Measurements from ENCODE around the gene ICOSLG. TPM values are rescaled to one million over a fixed set of nuclear protein-coding genes. Genes with fewer than 3 reads are reported as not detected.
"Not testable (repeated sequence)": the region's sequence is repeated elsewhere in the genome, so short reads cannot be mapped to it uniquely, and the experiment has no call there.

Gene ICOSLG
- polyA plus RNA-seq, 1 donor (not counting 4 experiments of a cell fraction or from before 2014, with no cell fraction given) = 1.8 TPM

GRCh38 chr21:44190349-44191271, 50.1 kb downstream of the ICOSLG start:
- H3K27me3 ChIP-seq (ENCODE audit: control insufficient read depth, extremely low read depth, insufficient read depth, low read length); H2AFZ ChIP-seq (ENCODE audit: control insufficient read depth, low read length); dilution Hi-C loops (cut with MboI; ENCODE audit: extremely low pct_ligation_motif_present, low sequenced_read_pairs); H3K79me2 ChIP-seq (ENCODE audit: control insufficient read depth, insufficient read depth, low read length); H3K36me3 ChIP-seq (ENCODE audit: control insufficient read depth in 2 of 2, extremely low read depth in 1 of 2, insufficient read depth in 2 of 2, low read length in 2 of 2); H3K9me1 ChIP-seq (ENCODE audit: control insufficient read depth, extremely low read depth, insufficient read depth, low read length); H3K4me2 ChIP-seq (ENCODE audit: control insufficient read depth, extremely low read depth, insufficient read depth, low read depth, low read length); H3K4me1 ChIP-seq (ENCODE audit: control insufficient read depth, extremely low read depth, insufficient read depth, low read length); DNase-seq (ENCODE audit: low read depth, low spot score); H4K20me1 ChIP-seq (ENCODE audit: control insufficient read depth, extremely low read depth, insufficient read depth, low read length); H3K4me3 ChIP-seq (ENCODE audit: control insufficient read depth in 2 of 3, extremely low read depth in 1 of 3, insufficient read depth in 2 of 3, low read depth in 1 of 3, low read length in 3 of 3); FAIRE-seq; H3K27ac ChIP-seq (ENCODE audit: control insufficient read depth, insufficient read depth, low read length); H3K9ac ChIP-seq (ENCODE audit: control insufficient read depth, extremely low read depth, insufficient read depth, low read length); H3K9me3 ChIP-seq (ENCODE audit: control insufficient read depth, low read depth, low read length): not testable (repeated sequence)

GRCh38 chr21:44184862-44185261, 55.9 kb downstream of the ICOSLG start:
- H2AFZ ChIP-seq (ENCODE audit: control insufficient read depth, low read length); H3K27ac ChIP-seq (ENCODE audit: control insufficient read depth, insufficient read depth, low read length); dilution Hi-C loops (cut with MboI; ENCODE audit: extremely low pct_ligation_motif_present, low sequenced_read_pairs); H3K27me3 ChIP-seq (ENCODE audit: control insufficient read depth, extremely low read depth, insufficient read depth, low read length); H3K9me3 ChIP-seq (ENCODE audit: control insufficient read depth, low read depth, low read length); H4K20me1 ChIP-seq (ENCODE audit: control insufficient read depth, extremely low read depth, insufficient read depth, low read length); H3K4me2 ChIP-seq (ENCODE audit: control insufficient read depth, extremely low read depth, insufficient read depth, low read depth, low read length); H3K9me1 ChIP-seq (ENCODE audit: control insufficient read depth, extremely low read depth, insufficient read depth, low read length); H3K9ac ChIP-seq (ENCODE audit: control insufficient read depth, extremely low read depth, insufficient read depth, low read length); H3K79me2 ChIP-seq (ENCODE audit: control insufficient read depth, insufficient read depth, low read length); H3K4me3 ChIP-seq (ENCODE audit: control insufficient read depth in 2 of 3, extremely low read depth in 1 of 3, insufficient read depth in 2 of 3, low read depth in 1 of 3, low read length in 3 of 3); H3K36me3 ChIP-seq (ENCODE audit: control insufficient read depth in 2 of 2, extremely low read depth in 1 of 2, insufficient read depth in 2 of 2, low read length in 2 of 2); DNase-seq (ENCODE audit: low read depth, low spot score); H3K4me1 ChIP-seq (ENCODE audit: control insufficient read depth, extremely low read depth, insufficient read depth, low read length): not testable (repeated sequence)
- FAIRE-seq = peak; percentile 69

DNA sequence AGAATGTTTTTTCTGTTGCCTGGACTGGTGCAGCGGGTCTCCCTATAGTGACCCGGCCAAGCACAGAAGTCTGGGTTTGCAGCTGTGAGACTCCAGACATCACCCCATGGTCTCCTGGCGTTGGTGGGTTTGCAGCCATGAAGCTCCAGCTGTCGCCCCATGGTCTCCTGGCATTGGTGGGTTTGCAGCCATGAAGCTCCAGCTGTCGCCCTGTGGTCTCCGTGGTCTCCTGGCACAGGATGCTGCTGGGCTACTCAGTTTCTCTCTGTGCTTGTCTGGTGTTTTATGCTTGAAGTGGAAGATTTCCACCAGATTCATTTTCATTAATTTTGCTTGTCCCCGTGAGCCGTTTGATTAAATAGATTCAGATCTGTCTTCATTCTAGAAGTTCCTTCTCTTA, 58.5 kb downstream of the ICOSLG start:
- H3K9me1 ChIP-seq (ENCODE audit: control insufficient read depth, extremely low read depth, insufficient read depth, low read length); H3K36me3 ChIP-seq (ENCODE audit: control insufficient read depth in 2 of 2, extremely low read depth in 1 of 2, insufficient read depth in 2 of 2, low read length in 2 of 2); H3K9ac ChIP-seq (ENCODE audit: control insufficient read depth, extremely low read depth, insufficient read depth, low read length); H3K27ac ChIP-seq (ENCODE audit: control insufficient read depth, insufficient read depth, low read length); dilution Hi-C loops (cut with MboI; ENCODE audit: extremely low pct_ligation_motif_present, low sequenced_read_pairs); FAIRE-seq; H3K4me1 ChIP-seq (ENCODE audit: control insufficient read depth, extremely low read depth, insufficient read depth, low read length); H3K4me2 ChIP-seq (ENCODE audit: control insufficient read depth, extremely low read depth, insufficient read depth, low read depth, low read length); H4K20me1 ChIP-seq (ENCODE audit: control insufficient read depth, extremely low read depth, insufficient read depth, low read length); DNase-seq (ENCODE audit: low read depth, low spot score); H2AFZ ChIP-seq (ENCODE audit: control insufficient read depth, low read length); H3K79me2 ChIP-seq (ENCODE audit: control insufficient read depth, insufficient read depth, low read length); H3K4me3 ChIP-seq (ENCODE audit: control insufficient read depth in 2 of 3, extremely low read depth in 1 of 3, insufficient read depth in 2 of 3, low read depth in 1 of 3, low read length in 3 of 3); H3K27me3 ChIP-seq (ENCODE audit: control insufficient read depth, extremely low read depth, insufficient read depth, low read length); H3K9me3 ChIP-seq (ENCODE audit: control insufficient read depth, low read depth, low read length): not testable (repeated sequence)

DNA sequence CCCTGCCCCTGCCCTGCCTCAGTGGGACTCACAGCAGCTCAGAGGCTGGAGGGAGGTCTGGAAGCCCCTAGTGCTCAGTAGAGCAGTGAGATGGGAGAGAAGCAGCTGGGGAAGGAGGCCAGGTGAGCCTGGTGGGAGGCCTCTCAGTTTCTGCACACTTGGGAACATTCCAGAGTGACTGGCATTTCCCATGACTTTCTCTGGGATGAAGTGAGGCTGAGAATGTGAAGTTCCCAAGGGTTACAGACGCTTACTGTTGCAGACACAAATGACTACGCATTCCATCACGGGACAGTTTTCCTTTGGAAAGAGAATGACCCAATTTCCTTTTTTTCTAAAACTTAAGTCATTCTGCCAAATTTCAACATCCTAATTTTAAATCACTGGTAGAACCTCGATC, 59.2 kb downstream of the ICOSLG start:
- H3K4me1 ChIP-seq (ENCODE audit: control insufficient read depth, extremely low read depth, insufficient read depth, low read length); H3K9me1 ChIP-seq (ENCODE audit: control insufficient read depth, extremely low read depth, insufficient read depth, low read length); H3K4me3 ChIP-seq (ENCODE audit: control insufficient read depth in 2 of 3, extremely low read depth in 1 of 3, insufficient read depth in 2 of 3, low read depth in 1 of 3, low read length in 3 of 3); H4K20me1 ChIP-seq (ENCODE audit: control insufficient read depth, extremely low read depth, insufficient read depth, low read length); H3K36me3 ChIP-seq (ENCODE audit: control insufficient read depth in 2 of 2, extremely low read depth in 1 of 2, insufficient read depth in 2 of 2, low read length in 2 of 2); DNase-seq (ENCODE audit: low read depth, low spot score); H3K4me2 ChIP-seq (ENCODE audit: control insufficient read depth, extremely low read depth, insufficient read depth, low read depth, low read length); H2AFZ ChIP-seq (ENCODE audit: control insufficient read depth, low read length); H3K9ac ChIP-seq (ENCODE audit: control insufficient read depth, extremely low read depth, insufficient read depth, low read length); H3K27ac ChIP-seq (ENCODE audit: control insufficient read depth, insufficient read depth, low read length); H3K79me2 ChIP-seq (ENCODE audit: control insufficient read depth, insufficient read depth, low read length); H3K27me3 ChIP-seq (ENCODE audit: control insufficient read depth, extremely low read depth, insufficient read depth, low read length); dilution Hi-C loops (cut with MboI; ENCODE audit: extremely low pct_ligation_motif_present, low sequenced_read_pairs); FAIRE-seq; H3K9me3 ChIP-seq (ENCODE audit: control insufficient read depth, low read depth, low read length): not testable (repeated sequence)

GRCh38 chr21:44176127-44176526, 64.6 kb downstream of the ICOSLG start:
- H3K9me1 ChIP-seq (ENCODE audit: control insufficient read depth, extremely low read depth, insufficient read depth, low read length); H4K20me1 ChIP-seq (ENCODE audit: control insufficient read depth, extremely low read depth, insufficient read depth, low read length); H3K4me3 ChIP-seq (ENCODE audit: control insufficient read depth in 2 of 3, extremely low read depth in 1 of 3, insufficient read depth in 2 of 3, low read depth in 1 of 3, low read length in 3 of 3); FAIRE-seq; H3K9ac ChIP-seq (ENCODE audit: control insufficient read depth, extremely low read depth, insufficient read depth, low read length); H3K27me3 ChIP-seq (ENCODE audit: control insufficient read depth, extremely low read depth, insufficient read depth, low read length); H3K36me3 ChIP-seq (ENCODE audit: control insufficient read depth in 2 of 2, extremely low read depth in 1 of 2, insufficient read depth in 2 of 2, low read length in 2 of 2); H3K79me2 ChIP-seq (ENCODE audit: control insufficient read depth, insufficient read depth, low read length); dilution Hi-C loops (cut with MboI; ENCODE audit: extremely low pct_ligation_motif_present, low sequenced_read_pairs); DNase-seq (ENCODE audit: low read depth, low spot score); H3K4me2 ChIP-seq (ENCODE audit: control insufficient read depth, extremely low read depth, insufficient read depth, low read depth, low read length); H3K27ac ChIP-seq (ENCODE audit: control insufficient read depth, insufficient read depth, low read length); H2AFZ ChIP-seq (ENCODE audit: control insufficient read depth, low read length); H3K4me1 ChIP-seq (ENCODE audit: control insufficient read depth, extremely low read depth, insufficient read depth, low read length); H3K9me3 ChIP-seq (ENCODE audit: control insufficient read depth, low read depth, low read length): not testable (repeated sequence)

Data from keratinocyte (primary cell).